ENCODE data around the gene SMURF2. TPM values are rescaled to one million over a fixed set of nuclear protein-coding genes. Genes with fewer than 3 reads are reported as not detected.
A peak's percentile ranks its signal among the peaks of the same experiment; 100 is the strongest.

SMURF2 gene
- total RNA-seq = 39.6 TPM
- long read RNA-seq, transcript SMURF2-201 (19 exons, 2,918 nt) = major isoform, 19 of 63 reads
- long read RNA-seq, partial matches to known transcripts = 11 of 63 reads
- long read RNA-seq, other reads (novel, unspliced or antisense) = 33 of 63 reads

- ATAC-seq (peak; percentile 94 to 96), DNase-seq (peak; percentile 89)
- Histone ChIP-seq H3K27me3 (ENCODE audit: low read depth) (no peaks in the 10 kb centered on the region), H3K4me3 (peak within 1 kb of the TSS; percentile 69), H3K36me3 (no peaks in the 10 kb centered on the region), H3K27ac (peak within 1 kb of the TSS; percentile 92), H3K9me3 (no peaks in the 10 kb centered on the region), H3K4me1 (peaks cover 35% of the 10 kb centered on the region)
- intact Hi-C loops (cut with DNase I) = no loop called here
- TF ChIP-seq CTCF (IDR thresholded peaks at IDR 0.05) = no peak
Observed at GRCh38 chr17:64661976-64662773, at the start of gene SMURF2. Gene SMURF2, minus strand, starts transcription at chr17:64662307. Its CDS starts 427 bp downstream, at chr17:64661880.

- ATAC-seq (no peak), DNase-seq (no peak)
- Histone ChIP-seq H3K36me3 (no peaks in the 10 kb centered on the region), H3K4me1 (peaks cover 65% of the 10 kb centered on the region), H3K4me3 (no peak overlapping the region), H3K9me3 (no peaks in the 10 kb centered on the region), H3K27ac (peak overlapping the region; percentile 77), H3K27me3 (ENCODE audit: low read depth) (no peaks in the 10 kb centered on the region)
- no peak for TF ChIP-seq CTCF (IDR thresholded peaks at IDR 0.05)
- intact Hi-C loops (cut with DNase I) = no loop called here
Observed at GRCh38 chr17:64709481-64709880, 47.4 kb upstream of the SMURF2 start.

- intact Hi-C loops (cut with DNase I) = no loop called here
- DNase-seq (peak; percentile 91), ATAC-seq (peak; percentile 91 to 92)
- Histone ChIP-seq H3K9me3 (no peaks in the 10 kb centered on the region), H3K27me3 (ENCODE audit: low read depth) (no peaks in the 10 kb centered on the region), H3K4me3 (no peak overlapping the region), H3K4me1 (peaks cover 47% of the 10 kb centered on the region), H3K36me3 (no peaks in the 10 kb centered on the region), H3K27ac (peak overlapping the region; percentile 77)
- TF ChIP-seq CTCF (IDR thresholded peaks at IDR 0.05) = no peak
Observed at GRCh38 chr17:64707050-64707591, 45.0 kb upstream of the SMURF2 start.

GRCh38 chr17:64706224-64707049 lies 44.3 kb upstream of the SMURF2 start:
- TF ChIP-seq CTCF (IDR thresholded peaks at IDR 0.05) = no peak
- intact Hi-C loops (cut with DNase I) = no loop called here
- H3K27me3 ChIP-seq (ENCODE audit: low read depth) = no peaks in the 10 kb centered on the region
- H3K4me1 ChIP-seq = peaks cover 47% of the 10 kb centered on the region
- H3K4me3 ChIP-seq = no peak overlapping the region
- peak overlapping the region; percentile 77 for H3K27ac ChIP-seq
- no peaks in the 10 kb centered on the region for H3K9me3 ChIP-seq
- no peaks in the 10 kb centered on the region for H3K36me3 ChIP-seq
- ATAC-seq (peak; percentile 62 to 65), DNase-seq (no peak)

GRCh38 chr17:64702815-64703214 lies 40.7 kb upstream of the SMURF2 start:
- no peak for TF ChIP-seq CTCF (IDR thresholded peaks at IDR 0.05)
- Histone ChIP-seq H3K9me3 (no peaks in the 10 kb centered on the region), H3K4me1 (peaks cover 25% of the 10 kb centered on the region), H3K27ac (no peak overlapping the region), H3K36me3 (no peaks in the 10 kb centered on the region), H3K4me3 (no peak overlapping the region), H3K27me3 (ENCODE audit: low read depth) (no peaks in the 10 kb centered on the region)
- ATAC-seq (no peak), DNase-seq (no peak)
- intact Hi-C loops (cut with DNase I) = no loop called here
